GM12891 (cell line): ENCODE results near the gene TMEM51.

Source experiments
- PAX5 ChIP-seq: IDR thresholded peaks from 2 replicates; pipeline ENCODE4 v1.6.1; 2011; ENCODE audit warnings: low read length, moderate library complexity, mild to moderate bottlenecking; ENCODE audit not compliant: insufficient read depth, severe bottlenecking
- POLR2A ChIP-seq: IDR thresholded peaks from 2 replicates; pipeline ENCODE4 v1.6.1; 2011; ENCODE audit warnings: low read depth, low read length, control low read depth
- POLR2AphosphoS5 ChIP-seq: IDR thresholded peaks from 2 replicates; pipeline ENCODE4 v1.6.1; 2011; ENCODE audit warnings: low read depth, low read length, control low read depth
- POU2F2 ChIP-seq: IDR thresholded peaks from 2 replicates; pipeline ENCODE4 v1.6.1; 2011; ENCODE audit warnings: low read depth, mild to moderate bottlenecking, control low read depth, low read length, moderate library complexity
- SPI1 ChIP-seq: IDR thresholded peaks from 2 replicates; pipeline ENCODE4 v1.6.1; 2011; ENCODE audit warnings: low read depth, low read length, control low read depth
- TAF1 ChIP-seq: IDR thresholded peaks from 2 replicates; pipeline ENCODE4 v1.6.1; 2011; ENCODE audit warnings: low read depth, low read length, control low read depth

DNA sequence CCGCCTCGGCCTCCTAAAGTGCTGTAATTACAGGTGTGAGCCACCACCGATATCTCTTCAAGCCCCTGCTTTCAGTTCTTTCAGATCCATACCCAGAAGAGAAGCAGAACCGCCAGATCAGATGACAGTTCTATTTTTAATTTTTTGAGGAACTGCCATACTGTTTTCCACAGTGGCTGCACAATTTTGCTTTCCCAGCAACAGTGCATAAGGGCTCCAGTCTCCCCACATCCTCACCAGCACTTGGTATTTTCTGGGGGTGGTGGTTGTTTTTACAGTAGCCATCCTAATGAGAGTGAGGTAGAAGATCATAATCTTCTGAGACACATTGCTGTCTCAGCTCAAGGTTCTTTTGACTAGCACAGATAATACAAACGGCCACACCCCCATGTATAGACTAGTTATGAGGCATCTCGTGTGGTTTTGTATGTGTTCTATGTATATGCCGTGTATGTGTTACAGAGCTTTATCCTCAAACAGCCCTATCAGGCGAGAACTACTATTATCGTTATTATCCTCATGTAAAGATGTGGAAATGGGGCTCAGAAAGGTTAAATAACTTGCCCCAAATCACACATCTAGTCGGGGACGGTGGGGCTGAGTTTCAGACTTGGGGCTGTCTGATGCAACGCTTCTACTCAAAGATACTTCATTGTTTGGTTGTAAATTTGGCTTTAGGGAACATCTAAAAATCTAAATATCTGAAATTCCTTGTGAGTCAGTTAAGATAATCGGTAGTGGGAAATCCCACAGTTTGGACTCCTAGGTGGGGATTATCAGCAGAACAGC is 105.5 kb downstream of the TMEM51 start:
- TF ChIP-seq POLR2AphosphoS5, result no peak
- TF ChIP-seq POLR2A, result no peak
- no peak for TF ChIP-seq PAX5
- no peak for TF ChIP-seq TAF1
- no peak for TF ChIP-seq SPI1
- no peak for TF ChIP-seq POU2F2
